Testis (tissue), 3 donors: ENCODE results near the gene SCGN. TPM values are rescaled to one million over a fixed set of nuclear protein-coding genes. Genes with fewer than 3 reads are reported as not detected.

Experiments
- DNase-seq: peaks from one replicate; pipeline ENCODE4 v3.0.0-alpha.2; 2019
- H3K27ac ChIP-seq, 2 donors: fragments of 200-600 bp; sonication (generic); one replicate each; pipeline ENCODE4 v1.5.1; 2019
- H3K27me3 ChIP-seq: fragments of 200-600 bp; sonication (generic); one replicate; pipeline ENCODE4 v1.5.1; 2019
- H3K36me3 ChIP-seq: fragments of 200-600 bp; sonication (generic); one replicate; pipeline ENCODE4 v1.5.1; 2017; ENCODE audit warnings: low read depth; ENCODE audit errors: missing control alignments
- H3K4me1 ChIP-seq: fragments of 200-600 bp; sonication (generic); one replicate; pipeline ENCODE4 v1.5.1; 2019
- H3K4me3 ChIP-seq, 2 donors: fragments of 200-600 bp; sonication (generic); one replicate each; pipeline ENCODE4 v1.5.1; 2017 to 2019
- H3K9me3 ChIP-seq: fragments of 200-600 bp; sonication (generic); one replicate; pipeline ENCODE4 v1.5.1; 2017
- CTCF ChIP-seq, 3 experiments: fragments of 450-650 bp in 2 of 3; fragments of 200-600 bp in 1 of 3; sonication (generic) in 1 of 3; IDR thresholded peaks; one replicate each; pipeline ENCODE4 v1.5.1; 2016 to 2019; ENCODE audit warnings: antibody characterized with exemption in 3 of 3, mild to moderate bottlenecking in 2 of 3, moderate library complexity in 1 of 3
- POLR2A ChIP-seq: fragments of 450-650 bp; IDR thresholded peaks from one replicate; pipeline ENCODE4 v1.6.1; 2017; ENCODE audit warnings: antibody characterized with exemption, mild to moderate bottlenecking, moderate library complexity
- WGBS, 2 donors: methylation state at CpG; one replicate each; pipeline ENCODE4 v1.1.5; 2018; 5-methylcytosine and 5-hydroxymethylcytosine counted together
- intact Hi-C: fragments of 100-400 bp; cut with DNase I; formaldehyde crosslinking; loops from one replicate; pipeline ENCODE4 v1.15.1; 2023; ENCODE audit warnings: low total_unique reads
- polyA plus RNA-seq: library from polyadenylated mRNA; stranded (reverse); fragments of 350-450 nt; fragmentation: Illumina TruSeq; extraction: RNeasy Lipid Tissue Mini Kit (QIAGEN cat#74804); gene quantifications from one replicate; pipeline ENCODE4 v1.2.3, GENCODE V29; 2014; ENCODE audit warnings: low read depth, low replicate concordance; ENCODE audit not compliant: insufficient read depth
- total RNA-seq, 2 donors: library from RNA; depleted of rRNA; stranded (reverse); fragments of >200 nt; gene quantifications; one replicate each; pipeline ENCODE4 v1.2.3, GENCODE V29; 2016

SCGN gene
- total and polyA plus RNA-seq, 3 donors from 2014 or later = 0.37 to 2.0 (median 0.73) TPM

GRCh38 chr6:25612666-25613065, 39.3 kb upstream of the SCGN start:
- Histone ChIP-seq H3K27me3 (no peaks in the 10 kb centered on the region), H3K9me3 (no peaks in the 10 kb centered on the region), H3K36me3 (no peaks in the 10 kb centered on the region), H3K4me3 (no peak overlapping the region), H3K4me1 (no peaks in the 10 kb centered on the region), H3K27ac (no peak overlapping the region)
- intact Hi-C loops = no loop called here
- no peak for DNase-seq
- TF ChIP-seq POLR2A (no peak), CTCF (IDR thresholded peaks at IDR 0.05) (no peak)
- WGBS, 2 donors = 82 to 89% methylated on average over 3 of the region's 3 CpGs

- Histone ChIP-seq H3K36me3 (no peaks in the 10 kb centered on the region), H3K27ac (no peak overlapping the region), H3K9me3 (no peaks in the 10 kb centered on the region), H3K4me1 (no peaks in the 10 kb centered on the region), H3K4me3 (no peak overlapping the region), H3K27me3 (no peaks in the 10 kb centered on the region)
- TF ChIP-seq CTCF (IDR thresholded peaks at IDR 0.05) = no peak
- no peak for DNase-seq
- intact Hi-C loops = no loop called here
- 72 to 93% methylated on average over 1 of the region's 1 CpG for WGBS, 2 donors
These were observed 38.6 kb upstream of the SCGN start for GRCh38 chr6:25613415-25613814.

GRCh38 chr6:25614052-25614451, 38.0 kb upstream of the SCGN start:
- no peaks in the 10 kb centered on the region for H3K4me1 ChIP-seq
- no peak overlapping the region for H3K27ac ChIP-seq
- TF ChIP-seq POLR2A (no peak), CTCF (IDR thresholded peaks at IDR 0.05) (no peak)
- no peak overlapping the region for H3K4me3 ChIP-seq
- intact Hi-C loops = no loop called here
- no peaks in the 10 kb centered on the region for H3K9me3 ChIP-seq
- DNase-seq = no peak
- no peaks in the 10 kb centered on the region for H3K27me3 ChIP-seq
- 78 to 83% methylated on average over 4 of the region's 4 CpGs for WGBS, 2 donors
- H3K36me3 ChIP-seq = no peaks in the 10 kb centered on the region

GRCh38 chr6:25615471-25615870, 36.5 kb upstream of the SCGN start:
- Histone ChIP-seq H3K4me1 (no peaks in the 10 kb centered on the region), H3K4me3 (no peak overlapping the region), H3K27me3 (no peaks in the 10 kb centered on the region), H3K9me3 (no peaks in the 10 kb centered on the region), H3K36me3 (no peaks in the 10 kb centered on the region), H3K27ac (no peak overlapping the region)
- DNase-seq = no peak
- 82 to 93% methylated on average over 1 of the region's 1 CpG for WGBS, 2 donors
- intact Hi-C loops = no loop called here
- no peak for TF ChIP-seq CTCF (IDR thresholded peaks at IDR 0.05)
- TF ChIP-seq POLR2A = no peak

GRCh38 chr6:25617997-25618396, 34.0 kb upstream of the SCGN start:
- Histone ChIP-seq H3K27me3 (no peaks in the 10 kb centered on the region), H3K4me3 (no peak overlapping the region), H3K9me3 (no peaks in the 10 kb centered on the region), H3K36me3 (no peaks in the 10 kb centered on the region), H3K4me1 (no peaks in the 10 kb centered on the region), H3K27ac (no peak overlapping the region)
- DNase-seq = no peak
- intact Hi-C loops = no loop called here
- TF ChIP-seq CTCF (IDR thresholded peaks at IDR 0.05) (no peak), POLR2A (no peak)
- 80 to 82% methylated on average over 2 of the region's 2 CpGs for WGBS, 2 donors
